ENCODE data around the gene TMEFF2.
"Not testable (repeated sequence)": the region's sequence is repeated elsewhere in the genome, so short reads cannot be mapped to it uniquely, and the experiment has no call there.

The TMEFF2 gene

GRCh38 chr2:192145496-192145895, 49.2 kb downstream of the TMEFF2 start:
- no peak overlapping the region for H3K27ac ChIP-seq
- CTCF ChIA-PET, result no interaction called here
- POLR2A ChIA-PET (ENCODE audit: low non-redundant PET), result no interaction called here
- DNase-seq (ENCODE audit: low spot score), result no peak
- no peak for TF ChIP-seq CTCF (conservative IDR thresholded peaks at IDR 0.05; ENCODE audit: low read depth)

- CTCF ChIA-PET, result interaction anchor here (0.5 to 0.6 kb wide), 2 partner anchors 15 to 409 kb away, joined by 3 read pairs; no protein-coding TSS in a partner anchor
- TF ChIP-seq CTCF (conservative IDR thresholded peaks at IDR 0.05; ENCODE audit: low read depth), result no peak
- POLR2A ChIA-PET (ENCODE audit: low non-redundant PET), result no interaction called here
- H3K27ac ChIP-seq, result no peak overlapping the region
- DNase-seq (ENCODE audit: low spot score), result no peak
Observed at GRCh38 chr2:192140236-192140839, 54.4 kb downstream of the TMEFF2 start.

- DNase-seq (ENCODE audit: low spot score), result no peak
- no peak overlapping the region for H3K27ac ChIP-seq
- no peak for TF ChIP-seq CTCF (conservative IDR thresholded peaks at IDR 0.05; ENCODE audit: low read depth)
- POLR2A ChIA-PET (ENCODE audit: low non-redundant PET), result no interaction called here
- CTCF ChIA-PET, result interaction anchor here (0.5 to 0.6 kb wide), 2 partner anchors 16 to 410 kb away, joined by 3 read pairs; no protein-coding TSS in a partner anchor
Observed at GRCh38 chr2:192139813-192140212, 54.9 kb downstream of the TMEFF2 start.

- no peak for TF ChIP-seq CTCF (conservative IDR thresholded peaks at IDR 0.05; ENCODE audit: low read depth)
- POLR2A ChIA-PET (ENCODE audit: low non-redundant PET), result no interaction called here
- CTCF ChIA-PET, result no interaction called here
- DNase-seq (ENCODE audit: low spot score), result no peak
- H3K27ac ChIP-seq, result no peak overlapping the region
Observed at GRCh38 chr2:192137451-192137850, 57.3 kb downstream of the TMEFF2 start.

GRCh38 chr2:192132604-192133003, 62.1 kb downstream of the TMEFF2 start:
- CTCF ChIA-PET, result interaction anchor here (0.6 kb wide), 1 partner anchor 249 kb away, joined by 4 read pairs; no protein-coding TSS in a partner anchor
- H3K27ac ChIP-seq; POLR2A ChIA-PET (ENCODE audit: low non-redundant PET); DNase-seq (ENCODE audit: low spot score): not testable (repeated sequence)

GRCh38 chr2:192130312-192130711, 64.4 kb downstream of the TMEFF2 start:
- POLR2A ChIA-PET (ENCODE audit: low non-redundant PET); DNase-seq (ENCODE audit: low spot score); H3K27ac ChIP-seq: not testable (repeated sequence)
- CTCF ChIA-PET, result interaction anchor here (0.7 kb wide), 1 partner anchor 28 kb away, joined by 3 read pairs; no protein-coding TSS in a partner anchor

GRCh38 chr2:192128655-192129054, 66.1 kb downstream of the TMEFF2 start:
- ChIA-PET POLR2A (ENCODE audit: low non-redundant PET) (no interaction called here), CTCF (interaction anchor here (0.6 kb wide), 3 partner anchors 27 to 1001 kb away, joined by 3 to 5 read pairs (median 4); no protein-coding TSS in a partner anchor)
- TF ChIP-seq CTCF (conservative IDR thresholded peaks at IDR 0.05; ENCODE audit: low read depth), result no peak
- no peak for DNase-seq (ENCODE audit: low spot score)
- H3K27ac ChIP-seq, result no peak overlapping the region

Data from RWPE1 (cell line).